Measurements from ENCODE around the gene RHBDF1.
A peak's percentile ranks its signal among the peaks of the same experiment; 100 is the strongest.

Gene RHBDF1, protein sequence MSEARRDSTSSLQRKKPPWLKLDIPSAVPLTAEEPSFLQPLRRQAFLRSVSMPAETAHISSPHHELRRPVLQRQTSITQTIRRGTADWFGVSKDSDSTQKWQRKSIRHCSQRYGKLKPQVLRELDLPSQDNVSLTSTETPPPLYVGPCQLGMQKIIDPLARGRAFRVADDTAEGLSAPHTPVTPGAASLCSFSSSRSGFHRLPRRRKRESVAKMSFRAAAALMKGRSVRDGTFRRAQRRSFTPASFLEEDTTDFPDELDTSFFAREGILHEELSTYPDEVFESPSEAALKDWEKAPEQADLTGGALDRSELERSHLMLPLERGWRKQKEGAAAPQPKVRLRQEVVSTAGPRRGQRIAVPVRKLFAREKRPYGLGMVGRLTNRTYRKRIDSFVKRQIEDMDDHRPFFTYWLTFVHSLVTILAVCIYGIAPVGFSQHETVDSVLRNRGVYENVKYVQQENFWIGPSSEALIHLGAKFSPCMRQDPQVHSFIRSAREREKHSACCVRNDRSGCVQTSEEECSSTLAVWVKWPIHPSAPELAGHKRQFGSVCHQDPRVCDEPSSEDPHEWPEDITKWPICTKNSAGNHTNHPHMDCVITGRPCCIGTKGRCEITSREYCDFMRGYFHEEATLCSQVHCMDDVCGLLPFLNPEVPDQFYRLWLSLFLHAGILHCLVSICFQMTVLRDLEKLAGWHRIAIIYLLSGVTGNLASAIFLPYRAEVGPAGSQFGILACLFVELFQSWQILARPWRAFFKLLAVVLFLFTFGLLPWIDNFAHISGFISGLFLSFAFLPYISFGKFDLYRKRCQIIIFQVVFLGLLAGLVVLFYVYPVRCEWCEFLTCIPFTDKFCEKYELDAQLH

GRCh38 chr16:72561-73548, at the start of gene RHBDF1:
Gene RHBDF1 (minus strand): TSS chr16:72631. CDS start chr16:65015, 7,616 bp downstream.
- DNase-seq (ENCODE audit: low spot score), result no peak

- peak; percentile 87 for DNase-seq (ENCODE audit: low spot score)
Observed at GRCh38 chr16:120756-121155, 48.3 kb upstream of the RHBDF1 start.

DNA sequence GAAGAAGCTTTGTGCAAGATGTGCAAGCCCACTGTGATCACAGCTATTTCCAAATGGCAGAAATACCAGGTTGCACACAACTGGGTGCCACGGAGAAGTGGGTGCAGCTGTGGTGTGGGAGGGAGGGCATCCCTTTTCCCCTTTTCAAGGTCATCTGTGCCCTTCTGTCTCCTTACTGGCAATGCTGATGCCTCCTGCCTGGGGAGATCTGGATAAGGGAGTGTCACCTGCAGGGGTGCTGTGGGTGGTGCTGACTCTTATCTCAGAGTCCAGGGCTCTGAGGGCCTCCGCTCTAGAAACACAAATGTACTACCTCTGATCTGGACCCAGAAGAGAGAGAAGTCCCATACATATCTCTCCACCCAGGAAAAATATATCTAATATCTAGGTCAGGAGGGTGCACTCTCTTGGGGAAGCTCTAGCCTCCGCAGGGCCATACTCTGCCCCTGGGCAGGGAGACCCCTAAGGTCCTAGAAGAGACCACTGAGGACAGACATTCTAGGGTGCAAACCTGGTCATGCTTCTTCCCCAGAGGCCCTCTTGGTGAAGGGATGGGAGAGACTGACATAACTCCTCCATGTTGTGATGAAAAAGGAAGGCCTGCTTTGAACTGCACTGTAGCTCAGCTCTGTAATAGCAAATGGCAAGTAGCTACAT, 47.5 kb upstream of the RHBDF1 start:
- DNase-seq (ENCODE audit: low spot score), result peak; percentile 91

- DNase-seq (ENCODE audit: low spot score), result peak; percentile 72
Observed at GRCh38 chr16:119295-119694, 46.9 kb upstream of the RHBDF1 start.

DNA sequence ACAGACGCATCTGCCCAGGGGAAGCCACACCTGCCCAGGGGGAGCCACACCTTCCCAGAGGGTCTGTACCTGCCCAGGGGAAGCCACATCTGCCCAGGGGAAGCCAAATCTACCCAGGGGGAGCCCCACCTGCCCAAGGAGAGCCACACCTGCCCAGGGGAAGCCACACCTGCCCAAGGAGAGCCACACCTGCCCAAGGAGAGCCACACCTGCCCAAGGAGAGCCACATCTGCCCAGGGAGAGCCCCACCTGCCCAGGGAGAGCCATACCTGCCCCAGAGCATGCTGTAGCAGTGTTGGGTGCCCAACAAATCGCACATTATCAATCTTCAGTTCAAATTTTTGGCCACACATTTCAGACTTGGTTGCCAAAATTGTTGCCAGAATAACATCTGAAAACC, 46.4 kb upstream of the RHBDF1 start:
- DNase-seq (ENCODE audit: low spot score), result no peak

DNA sequence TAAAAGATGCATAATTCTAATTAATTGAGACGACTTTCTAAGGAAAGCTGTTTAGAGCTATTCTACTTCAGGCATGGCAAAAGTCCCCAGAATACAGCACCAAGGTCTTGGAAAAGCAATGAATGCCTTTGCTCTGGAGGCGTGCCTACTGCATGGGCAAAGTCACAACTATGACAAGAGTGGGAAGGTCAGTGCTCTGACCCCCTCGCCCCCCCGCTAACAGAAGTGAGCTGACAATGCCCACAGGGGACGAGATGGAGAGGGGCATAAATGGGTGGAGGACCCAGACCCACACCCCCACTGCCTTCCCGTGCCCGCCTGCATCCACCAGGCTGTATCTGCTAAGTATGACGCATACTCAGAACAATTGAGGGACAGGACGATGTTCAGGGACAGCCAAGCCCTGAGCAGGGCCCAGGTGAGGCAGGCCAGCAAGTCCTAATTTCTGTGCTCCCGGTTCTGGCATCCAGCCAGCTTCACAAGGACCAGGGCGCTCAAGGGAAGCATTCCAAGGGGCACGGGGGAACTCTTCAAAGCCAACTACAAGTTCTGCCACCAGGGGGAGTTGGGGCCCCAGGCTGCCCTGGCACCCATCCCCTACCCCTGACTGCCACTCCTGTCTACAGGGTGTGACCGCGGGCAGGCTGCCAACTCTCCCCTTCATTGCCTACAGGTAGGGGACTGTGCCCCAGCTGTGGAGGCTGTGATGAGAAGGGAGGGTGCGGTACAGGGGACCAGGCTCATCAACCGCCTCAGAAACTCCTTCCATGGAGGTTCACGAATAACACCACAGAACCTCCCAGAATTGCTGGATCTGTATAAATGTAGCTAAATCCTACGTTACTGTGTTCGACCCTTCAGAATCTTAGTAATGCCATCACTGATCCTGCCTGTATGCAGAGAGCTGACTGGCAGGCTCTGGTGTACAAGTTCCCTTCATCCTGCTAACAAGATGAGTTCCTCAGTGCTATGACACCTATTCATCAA, 45.2 kb upstream of the RHBDF1 start:
- DNase-seq (ENCODE audit: low spot score), result peak; percentile 98

- peak; percentile 87 for DNase-seq (ENCODE audit: low spot score)
Observed at GRCh38 chr16:116015-116414, 43.6 kb upstream of the RHBDF1 start.

- DNase-seq (ENCODE audit: low spot score), result no peak
Observed at GRCh38 chr16:114327-114726, 41.9 kb upstream of the RHBDF1 start.

DNA sequence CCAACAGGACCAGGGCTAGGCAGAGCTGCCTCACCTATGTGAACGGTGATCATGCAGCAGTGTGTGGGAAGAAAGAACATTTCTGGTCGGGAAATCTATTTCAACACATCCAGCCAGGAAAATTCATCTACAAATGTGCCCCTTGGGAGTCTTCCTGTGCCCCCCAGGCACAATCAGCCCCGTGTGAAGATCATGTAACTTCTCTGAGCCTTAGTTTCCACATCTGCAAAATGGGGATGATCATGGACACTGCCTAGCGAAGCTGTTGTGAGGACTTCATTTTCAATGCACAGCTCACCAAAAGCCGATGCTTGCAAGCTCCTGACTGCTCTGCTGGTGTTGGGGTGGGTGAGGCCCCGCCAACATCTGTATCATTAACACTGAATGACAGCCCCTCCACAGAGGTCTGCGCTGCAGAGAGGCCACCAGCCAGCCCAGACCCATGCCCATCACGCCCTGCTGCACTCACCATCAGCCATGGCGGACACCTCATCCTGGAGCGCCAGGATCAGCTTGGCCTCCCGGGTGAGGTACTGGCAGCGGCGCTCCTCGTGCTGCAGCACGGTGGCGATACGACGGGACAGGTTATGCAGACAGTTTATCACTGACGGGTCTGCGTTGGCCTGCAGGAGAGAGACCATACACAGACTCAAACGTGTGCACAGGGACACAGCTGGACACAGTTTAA, 39.9 kb upstream of the RHBDF1 start:
- DNase-seq (ENCODE audit: low spot score), result peak; percentile 70

- DNase-seq (ENCODE audit: low spot score), result peak; percentile 96
Observed at GRCh38 chr16:106623-107324, 34.3 kb upstream of the RHBDF1 start.

GRCh38 chr16:105521-105920, 33.1 kb upstream of the RHBDF1 start:
- peak; percentile 75 for DNase-seq (ENCODE audit: low spot score)

DNA sequence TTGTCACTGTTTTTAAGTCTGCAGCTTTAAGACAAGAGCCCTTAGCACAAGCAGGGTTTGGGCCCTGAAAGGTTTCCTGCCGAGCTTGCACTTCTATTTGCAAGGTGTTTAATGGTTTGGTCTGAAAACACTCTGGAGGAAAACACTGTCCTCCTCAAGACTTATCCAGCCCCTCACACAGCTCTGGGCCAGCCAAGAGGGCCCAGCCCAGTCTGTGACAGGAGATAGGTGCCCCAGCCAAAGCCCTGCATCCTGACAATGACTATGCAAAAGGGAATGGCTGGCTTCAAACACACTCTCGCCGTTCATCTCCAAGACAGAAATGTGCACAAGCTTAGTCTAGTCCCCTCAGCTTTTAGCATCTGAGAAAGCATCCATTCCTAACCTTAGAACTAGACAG, 32.5 kb upstream of the RHBDF1 start:
- peak; percentile 96 for DNase-seq (ENCODE audit: low spot score)

DNA sequence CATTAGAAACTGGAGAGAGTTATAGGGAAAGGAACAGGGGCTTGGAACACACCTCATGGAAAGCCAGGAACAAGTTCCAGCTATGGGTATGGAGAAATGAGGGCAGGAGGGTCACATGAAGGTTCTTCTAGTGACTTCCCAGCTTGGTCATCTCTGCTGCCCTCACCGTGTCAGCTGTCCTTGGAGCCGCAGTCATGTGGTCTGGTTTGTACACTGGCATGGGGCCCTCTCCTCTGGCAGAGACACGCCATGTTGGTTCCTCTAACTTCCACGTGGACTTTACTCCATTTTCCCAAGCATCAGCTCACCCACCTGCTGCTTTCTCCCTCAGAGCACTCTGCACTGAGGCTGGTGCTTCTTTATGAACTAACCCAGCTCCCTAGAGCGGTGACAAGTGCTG, 31.9 kb upstream of the RHBDF1 start:
- DNase-seq (ENCODE audit: low spot score), result no peak

DNA sequence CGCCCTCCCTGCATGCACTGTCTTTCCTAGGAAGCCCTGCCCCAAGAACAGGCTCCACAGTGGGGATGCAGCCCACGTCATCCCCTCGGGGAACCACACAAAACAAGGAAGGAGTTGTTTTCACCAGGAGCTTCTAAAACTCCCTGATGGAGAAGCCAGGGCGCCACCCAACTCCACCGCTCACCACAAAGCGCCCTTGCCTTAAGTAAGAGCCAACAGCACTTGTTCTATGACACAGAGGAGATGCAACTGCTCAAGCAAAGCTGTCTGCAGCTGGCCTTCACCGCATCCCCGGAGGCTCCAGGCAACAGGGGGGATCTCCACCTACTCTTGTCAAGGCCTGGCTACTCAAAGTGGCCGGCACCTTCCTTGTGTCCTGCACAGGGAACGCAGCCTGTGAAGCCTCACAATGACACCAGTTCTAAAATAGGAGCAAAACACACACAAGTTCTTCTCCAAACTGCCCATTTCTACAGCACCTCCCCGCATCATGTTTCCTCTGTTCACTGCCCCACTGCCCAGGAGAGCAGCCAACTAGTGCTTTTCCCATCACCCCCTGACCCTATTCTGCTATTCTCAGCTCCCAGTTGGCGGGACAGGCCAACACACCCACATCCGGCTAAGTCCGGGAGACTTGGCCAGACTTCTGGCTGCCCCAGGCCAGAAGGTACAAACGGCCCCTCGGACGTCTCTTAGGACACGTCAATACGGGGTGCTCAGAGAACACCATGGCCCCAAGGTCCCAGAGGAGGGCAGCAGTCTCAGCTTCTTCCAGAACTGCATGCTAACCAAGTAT, 29.8 kb upstream of the RHBDF1 start:
- DNase-seq (ENCODE audit: low spot score), result peak; percentile 26

DNA sequence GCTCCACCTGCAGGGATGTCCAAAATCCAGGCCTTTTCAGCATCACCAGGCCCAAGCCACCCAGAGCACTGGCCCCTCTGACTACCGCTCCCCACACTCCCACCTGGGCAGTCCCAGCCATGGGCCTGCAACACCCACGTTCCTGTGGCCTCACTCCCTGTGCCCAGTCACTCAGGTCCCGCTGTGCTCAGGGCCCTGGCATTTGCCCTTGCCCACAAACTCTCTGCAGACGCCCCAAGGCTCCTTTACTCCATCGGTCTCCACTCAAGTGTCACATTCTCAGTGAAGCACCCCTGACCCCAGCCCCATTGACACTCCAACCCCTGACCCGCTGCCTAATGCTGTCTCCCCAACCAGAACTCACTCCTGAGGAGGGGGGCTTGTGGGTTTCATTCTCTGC, 29.2 kb upstream of the RHBDF1 start:
- DNase-seq (ENCODE audit: low spot score), result no peak

- no peak for DNase-seq (ENCODE audit: low spot score)
Observed at GRCh38 chr16:100989-101388, 28.6 kb upstream of the RHBDF1 start.

- no peak for DNase-seq (ENCODE audit: low spot score)
Observed at GRCh38 chr16:97822-98221, 25.4 kb upstream of the RHBDF1 start.

GRCh38 chr16:96935-97381, 24.5 kb upstream of the RHBDF1 start:
- peak; percentile 97 for DNase-seq (ENCODE audit: low spot score)
